SK-N-SH treated with all-trans-retinoic acid at 6 μM for 48 hours (cell line): ENCODE results near the gene PLCB2.

Experiments
- ATAC-seq: fragments of 200-7000 bp; cut with Tn5 transposase; 3 replicates; pipeline ENCODE4 v1.9.1; 2020; ENCODE audit warnings: mild to moderate bottlenecking, moderate library complexity
- ARNTL ChIP-seq: fragments of 450-650 bp; formaldehyde crosslinking; IDR thresholded peaks from 2 replicates; pipeline ENCODE4 v1.5.0; 2020; ENCODE audit warnings: low read depth, mild to moderate bottlenecking, moderate library complexity, borderline replicate concordance
- BACH2 ChIP-seq: fragments of 250-450 bp; sonication (Bioruptor Pico); IDR thresholded peaks from 2 replicates; pipeline ENCODE4 v1.9.0; 2021; ENCODE audit warnings: mild to moderate bottlenecking, borderline replicate concordance
- ESRRG ChIP-seq: fragments of 250-450 bp; sonication (Bioruptor Pico); IDR thresholded peaks from 2 replicates; pipeline ENCODE4 v1.6.1; 2021; ENCODE audit warnings: mild to moderate bottlenecking
- GLIS3 ChIP-seq: fragments of 250-450 bp; sonication (Bioruptor Pico); IDR thresholded peaks from 2 replicates; pipeline ENCODE4 v1.5.0; 2020; ENCODE audit warnings: mild to moderate bottlenecking, moderate library complexity
- ISL1 ChIP-seq: fragments of 250-450 bp; sonication (Bioruptor Pico); IDR thresholded peaks from 2 replicates; pipeline ENCODE4 v2.1.2; 2022; ENCODE audit warnings: mild to moderate bottlenecking, moderate library complexity
- OSR1 ChIP-seq: fragments of 250-450 bp; sonication (Bioruptor Pico); IDR thresholded peaks from 2 replicates; pipeline ENCODE4 v1.8.0; 2022; ENCODE audit warnings: moderate library complexity, mild to moderate bottlenecking, inconsistent platforms
- PPARA ChIP-seq: fragments of 250-450 bp; sonication (Bioruptor Pico); IDR thresholded peaks from 2 replicates; pipeline ENCODE4 v1.5.0; 2020; ENCODE audit warnings: mild to moderate bottlenecking, borderline replicate concordance
- RARB ChIP-seq: fragments of 250-450 bp; sonication (Bioruptor Pico); IDR thresholded peaks from 2 replicates; pipeline ENCODE4 v1.8.0; 2021; ENCODE audit warnings: mild to moderate bottlenecking, moderate library complexity
- TCF4 ChIP-seq: fragments of 250-450 bp; sonication (Bioruptor Pico); IDR thresholded peaks from 2 replicates; pipeline ENCODE4 v1.8.0; 2021; ENCODE audit warnings: mild to moderate bottlenecking, moderate library complexity, borderline replicate concordance
- TOX ChIP-seq: fragments of 250-450 bp; sonication (Bioruptor Pico); IDR thresholded peaks from 2 replicates; pipeline ENCODE4 v1.8.0; 2021; ENCODE audit warnings: mild to moderate bottlenecking, moderate library complexity, borderline replicate concordance
- TSHZ2 ChIP-seq: fragments of 250-450 bp; sonication (Bioruptor Pico); IDR thresholded peaks from 2 replicates; pipeline ENCODE4 v1.5.0; 2020; ENCODE audit warnings: mild to moderate bottlenecking, moderate library complexity
- ZC3H10 ChIP-seq: fragments of 250-450 bp; sonication (Bioruptor Pico); IDR thresholded peaks from 2 replicates; pipeline ENCODE4 v1.5.1; 2021; ENCODE audit warnings: mild to moderate bottlenecking, moderate library complexity
- ZFP3 ChIP-seq: fragments of 250-450 bp; sonication (Bioruptor Pico); IDR thresholded peaks from 2 replicates; pipeline ENCODE4 v1.5.0; 2020; ENCODE audit warnings: mild to moderate bottlenecking, moderate library complexity
- ZFP30 ChIP-seq: fragments of 450-650 bp; formaldehyde crosslinking; IDR thresholded peaks from 2 replicates; pipeline ENCODE4 v1.5.0; 2022; ENCODE audit warnings: mild to moderate bottlenecking, moderate library complexity
- ZNF565 ChIP-seq: fragments of 450-650 bp; formaldehyde crosslinking; conservative IDR thresholded peaks from 2 replicates; pipeline ENCODE4 v1.5.0; 2020; ENCODE audit warnings: low read depth, mild to moderate bottlenecking, moderate library complexity
- ZNF8 ChIP-seq: fragments of 450-650 bp; formaldehyde crosslinking; IDR thresholded peaks from 2 replicates; pipeline ENCODE4 v1.5.0; 2020; ENCODE audit warnings: mild to moderate bottlenecking, moderate library complexity
- TF ChIP-seq, protein P1 (sequence below): fragments of 250-450 bp; sonication (Bioruptor Pico); IDR thresholded peaks from 2 replicates; pipeline ENCODE4 v1.8.0; 2020; ENCODE audit warnings: mild to moderate bottlenecking, moderate library complexity, borderline replicate concordance
- TF ChIP-seq, protein P2 (sequence below): fragments of 250-450 bp; sonication (Bioruptor Pico); IDR thresholded peaks from 2 replicates; pipeline ENCODE4 v1.8.0; 2021; ENCODE audit warnings: low read depth, mild to moderate bottlenecking, moderate library complexity, borderline replicate concordance
- TF ChIP-seq, protein P3 (sequence below): fragments of 250-450 bp; sonication (Bioruptor Pico); IDR thresholded peaks from 2 replicates; pipeline ENCODE4 v1.5.1; 2021; ENCODE audit warnings: mild to moderate bottlenecking, moderate library complexity
- TF ChIP-seq, protein P4 (sequence below): fragments of 250-450 bp; sonication (Bioruptor Pico); IDR thresholded peaks from 2 replicates; pipeline ENCODE4 v1.5.1; 2020; ENCODE audit warnings: low read depth, mild to moderate bottlenecking, moderate library complexity

The PLCB2 gene

DNA sequence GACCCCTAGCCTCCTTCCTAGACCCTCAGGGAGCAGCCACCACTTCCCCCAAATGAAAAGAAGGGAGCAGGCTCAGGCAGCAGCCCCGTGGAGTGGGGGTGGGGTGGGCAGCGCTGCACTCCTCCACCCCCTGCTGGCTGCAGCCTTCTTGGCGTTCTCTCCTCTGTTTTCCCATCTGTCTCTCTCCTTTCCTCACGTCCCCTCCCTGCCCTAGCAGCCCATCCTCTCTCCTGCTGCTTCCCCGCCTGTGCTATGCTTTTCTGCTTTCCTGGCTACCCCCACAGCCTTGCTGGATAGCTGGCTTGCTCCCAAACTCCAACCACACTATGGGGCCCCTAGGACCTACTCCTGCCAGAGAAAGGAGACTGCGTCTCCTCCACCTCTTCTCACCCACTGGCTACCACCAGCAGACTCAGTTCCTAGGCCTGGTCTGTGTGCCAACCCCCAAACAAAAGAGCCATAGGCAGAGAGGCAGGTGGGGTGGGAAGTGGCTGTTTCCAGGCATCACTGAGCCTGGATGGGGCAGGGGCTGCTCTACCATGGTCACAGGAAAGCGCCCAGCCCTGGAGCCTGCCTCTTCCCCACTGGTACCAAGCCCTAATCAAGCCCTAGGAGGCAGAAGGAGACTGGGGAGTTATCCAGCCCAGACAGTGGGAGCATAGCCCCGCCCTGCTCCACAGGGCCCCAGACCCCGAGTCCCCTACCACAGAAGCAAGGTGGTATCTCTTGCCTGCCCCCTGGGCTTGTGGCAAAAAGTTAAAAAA is 46.9 kb upstream of the PLCB2 start:
- TF ChIP-seq, protein P1, sequence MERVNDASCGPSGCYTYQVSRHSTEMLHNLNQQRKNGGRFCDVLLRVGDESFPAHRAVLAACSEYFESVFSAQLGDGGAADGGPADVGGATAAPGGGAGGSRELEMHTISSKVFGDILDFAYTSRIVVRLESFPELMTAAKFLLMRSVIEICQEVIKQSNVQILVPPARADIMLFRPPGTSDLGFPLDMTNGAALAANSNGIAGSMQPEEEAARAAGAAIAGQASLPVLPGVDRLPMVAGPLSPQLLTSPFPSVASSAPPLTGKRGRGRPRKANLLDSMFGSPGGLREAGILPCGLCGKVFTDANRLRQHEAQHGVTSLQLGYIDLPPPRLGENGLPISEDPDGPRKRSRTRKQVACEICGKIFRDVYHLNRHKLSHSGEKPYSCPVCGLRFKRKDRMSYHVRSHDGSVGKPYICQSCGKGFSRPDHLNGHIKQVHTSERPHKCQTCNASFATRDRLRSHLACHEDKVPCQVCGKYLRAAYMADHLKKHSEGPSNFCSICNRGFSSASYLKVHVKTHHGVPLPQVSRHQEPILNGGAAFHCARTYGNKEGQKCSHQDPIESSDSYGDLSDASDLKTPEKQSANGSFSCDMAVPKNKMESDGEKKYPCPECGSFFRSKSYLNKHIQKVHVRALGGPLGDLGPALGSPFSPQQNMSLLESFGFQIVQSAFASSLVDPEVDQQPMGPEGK (CRISPR knock-in tag) = no peak
- no peak for TF ChIP-seq ESRRG (CRISPR knock-in tag)
- no peak for TF ChIP-seq TOX (CRISPR knock-in tag)
- no peak for TF ChIP-seq ZNF565 (CRISPR knock-in tag)
- TF ChIP-seq PPARA = no peak
- TF ChIP-seq ZFP30 (CRISPR knock-in tag) = no peak
- TF ChIP-seq, all 23 proteins: peak for 0
- peak; percentile 79 for ATAC-seq

DNA sequence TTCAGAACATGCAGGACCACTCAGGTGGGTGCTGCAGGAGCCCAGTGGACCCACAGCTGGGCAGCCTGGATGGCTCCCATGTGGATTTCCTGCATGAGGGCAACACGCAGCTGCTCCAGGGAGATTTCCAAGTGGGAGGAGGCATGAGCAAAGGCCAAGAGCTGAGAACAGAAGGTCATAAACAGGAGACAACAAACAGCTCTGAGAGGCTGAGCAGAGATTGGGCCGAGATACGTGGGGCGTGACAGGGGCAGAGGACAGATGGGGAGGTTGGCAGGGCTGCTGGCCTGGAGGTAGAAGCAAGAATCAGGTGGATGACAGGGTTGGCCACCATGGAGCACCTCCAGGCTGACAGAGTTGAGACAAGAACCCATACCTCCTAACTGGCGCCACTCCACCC is 46.0 kb upstream of the PLCB2 start:
- ATAC-seq = no peak
- TF ChIP-seq ZFP3 (CRISPR knock-in tag) = no peak
- TF ChIP-seq, protein P2, sequence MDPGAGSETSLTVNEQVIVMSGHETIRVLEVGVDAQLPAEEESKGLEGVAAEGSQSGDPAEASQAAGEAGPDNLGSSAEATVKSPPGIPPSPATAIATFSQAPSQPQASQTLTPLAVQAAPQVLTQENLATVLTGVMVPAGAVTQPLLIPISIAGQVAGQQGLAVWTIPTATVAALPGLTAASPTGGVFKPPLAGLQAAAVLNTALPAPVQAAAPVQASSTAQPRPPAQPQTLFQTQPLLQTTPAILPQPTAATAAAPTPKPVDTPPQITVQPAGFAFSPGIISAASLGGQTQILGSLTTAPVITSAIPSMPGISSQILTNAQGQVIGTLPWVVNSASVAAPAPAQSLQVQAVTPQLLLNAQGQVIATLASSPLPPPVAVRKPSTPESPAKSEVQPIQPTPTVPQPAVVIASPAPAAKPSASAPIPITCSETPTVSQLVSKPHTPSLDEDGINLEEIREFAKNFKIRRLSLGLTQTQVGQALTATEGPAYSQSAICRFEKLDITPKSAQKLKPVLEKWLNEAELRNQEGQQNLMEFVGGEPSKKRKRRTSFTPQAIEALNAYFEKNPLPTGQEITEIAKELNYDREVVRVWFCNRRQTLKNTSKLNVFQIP (CRISPR knock-in tag) = no peak
- no peak for TF ChIP-seq TOX (CRISPR knock-in tag)
- no peak for TF ChIP-seq PPARA
- TF ChIP-seq ESRRG (CRISPR knock-in tag) = no peak
- no peak for TF ChIP-seq GLIS3 (CRISPR knock-in tag)
- no peak for TF ChIP-seq OSR1 (CRISPR knock-in tag)
- no peak for TF ChIP-seq ARNTL (CRISPR knock-in tag)
- TF ChIP-seq, protein P1 (CRISPR knock-in tag) = no peak
- no peak for TF ChIP-seq ZNF565 (CRISPR knock-in tag)
- no peak for TF ChIP-seq TSHZ2 (CRISPR knock-in tag)
- TF ChIP-seq ISL1 (CRISPR knock-in tag) = no peak
- TF ChIP-seq ZFP30 (CRISPR knock-in tag) = no peak
- TF ChIP-seq, protein P3, sequence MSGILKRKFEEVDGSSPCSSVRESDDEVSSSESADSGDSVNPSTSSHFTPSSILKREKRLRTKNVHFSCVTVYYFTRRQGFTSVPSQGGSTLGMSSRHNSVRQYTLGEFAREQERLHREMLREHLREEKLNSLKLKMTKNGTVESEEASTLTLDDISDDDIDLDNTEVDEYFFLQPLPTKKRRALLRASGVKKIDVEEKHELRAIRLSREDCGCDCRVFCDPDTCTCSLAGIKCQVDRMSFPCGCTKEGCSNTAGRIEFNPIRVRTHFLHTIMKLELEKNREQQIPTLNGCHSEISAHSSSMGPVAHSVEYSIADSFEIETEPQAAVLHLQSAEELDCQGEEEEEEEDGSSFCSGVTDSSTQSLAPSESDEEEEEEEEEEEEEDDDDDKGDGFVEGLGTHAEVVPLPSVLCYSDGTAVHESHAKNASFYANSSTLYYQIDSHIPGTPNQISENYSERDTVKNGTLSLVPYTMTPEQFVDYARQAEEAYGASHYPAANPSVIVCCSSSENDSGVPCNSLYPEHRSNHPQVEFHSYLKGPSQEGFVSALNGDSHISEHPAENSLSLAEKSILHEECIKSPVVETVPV (CRISPR knock-in tag) = no peak
- TF ChIP-seq ZNF8 (CRISPR knock-in tag) = no peak
- TF ChIP-seq BACH2 (CRISPR knock-in tag) = no peak
- TF ChIP-seq RARB (CRISPR knock-in tag) = no peak
- no peak for TF ChIP-seq ZC3H10 (CRISPR knock-in tag)
- TF ChIP-seq TCF4 = no peak
- TF ChIP-seq, protein P4, sequence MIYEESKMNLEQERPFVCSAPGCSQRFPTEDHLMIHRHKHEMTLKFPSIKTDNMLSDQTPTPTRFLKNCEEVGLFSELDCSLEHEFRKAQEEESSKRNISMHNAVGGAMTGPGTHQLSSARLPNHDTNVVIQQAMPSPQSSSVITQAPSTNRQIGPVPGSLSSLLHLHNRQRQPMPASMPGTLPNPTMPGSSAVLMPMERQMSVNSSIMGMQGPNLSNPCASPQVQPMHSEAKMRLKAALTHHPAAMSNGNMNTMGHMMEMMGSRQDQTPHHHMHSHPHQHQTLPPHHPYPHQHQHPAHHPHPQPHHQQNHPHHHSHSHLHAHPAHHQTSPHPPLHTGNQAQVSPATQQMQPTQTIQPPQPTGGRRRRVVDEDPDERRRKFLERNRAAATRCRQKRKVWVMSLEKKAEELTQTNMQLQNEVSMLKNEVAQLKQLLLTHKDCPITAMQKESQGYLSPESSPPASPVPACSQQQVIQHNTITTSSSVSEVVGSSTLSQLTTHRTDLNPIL = no peak
- TF ChIP-seq, all 23 proteins: peak for 0
